GM18508 (cell line): ENCODE results near the gene CYP4B1.
"Not testable (repeated sequence)": the region's sequence is repeated elsewhere in the genome, so short reads cannot be mapped to it uniquely, and the experiment has no call there.

Experiments
- ATAC-seq: cut with Tn5 transposase; IDR thresholded peaks from one replicate; pipeline ENCODE4 v1.9.1; 2021; ENCODE audit warnings: moderate number of reproducible peaks; ENCODE audit not compliant: insufficient read depth, unreplicated experiment

Gene CYP4B1

GRCh38 chr1:46812996-46813857 is 14.4 kb downstream of the CYP4B1 start:
- ATAC-seq: no peak

DNA sequence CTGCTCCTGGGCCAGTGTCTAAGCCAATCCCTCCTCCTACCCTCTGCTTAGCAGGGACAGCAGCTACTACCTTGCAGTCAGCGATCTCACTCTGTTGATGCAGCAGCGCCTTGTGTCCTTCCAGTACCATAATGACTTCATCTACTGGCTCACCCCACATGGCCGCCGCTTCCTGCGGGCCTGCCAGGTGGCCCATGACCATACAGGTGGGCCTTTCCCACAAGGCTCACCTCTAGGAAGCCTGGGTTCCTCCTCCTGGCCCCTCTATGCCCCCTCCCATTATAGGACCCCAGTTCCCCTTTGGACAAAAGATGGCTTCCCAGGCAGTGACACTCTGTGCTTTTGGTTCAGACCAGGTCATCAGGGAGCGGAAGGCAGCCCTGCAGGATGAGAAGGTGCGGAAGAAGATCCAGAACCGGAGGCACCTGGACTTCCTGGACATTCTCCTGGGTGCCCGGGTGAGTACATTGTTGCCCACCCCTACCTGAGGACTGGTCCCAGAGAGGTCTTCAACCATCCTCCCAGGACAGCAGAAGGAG is 15.1 kb downstream of the CYP4B1 start:
- no peak for ATAC-seq

GRCh38 chr1:46815133-46815532 is 16.3 kb downstream of the CYP4B1 start:
- no peak for ATAC-seq

GRCh38 chr1:46816930-46817329 is 18.1 kb downstream of the CYP4B1 start:
- ATAC-seq: no peak

DNA sequence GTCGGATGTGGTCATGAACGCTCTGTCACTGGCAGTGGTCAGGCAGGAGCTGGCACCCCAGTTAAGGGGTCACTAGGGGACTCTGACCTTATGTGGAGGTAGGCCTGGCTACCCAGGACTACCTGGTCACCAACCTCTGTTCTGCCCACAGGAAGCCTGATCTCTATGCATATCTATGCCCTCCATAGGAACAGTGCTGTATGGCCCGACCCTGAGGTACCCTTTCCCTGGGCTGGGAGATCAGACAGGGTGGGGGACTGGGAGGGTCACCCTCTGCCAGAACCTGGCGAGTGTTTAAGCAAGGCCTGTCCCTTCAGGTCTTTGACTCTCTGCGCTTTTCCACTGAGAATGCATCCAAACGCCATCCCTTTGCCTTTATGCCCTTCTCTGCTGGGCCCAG is 19.0 kb downstream of the CYP4B1 start:
- no peak for ATAC-seq

- no peak for ATAC-seq
These were observed 19.7 kb downstream of the CYP4B1 start for GRCh38 chr1:46818591-46818990.

DNA sequence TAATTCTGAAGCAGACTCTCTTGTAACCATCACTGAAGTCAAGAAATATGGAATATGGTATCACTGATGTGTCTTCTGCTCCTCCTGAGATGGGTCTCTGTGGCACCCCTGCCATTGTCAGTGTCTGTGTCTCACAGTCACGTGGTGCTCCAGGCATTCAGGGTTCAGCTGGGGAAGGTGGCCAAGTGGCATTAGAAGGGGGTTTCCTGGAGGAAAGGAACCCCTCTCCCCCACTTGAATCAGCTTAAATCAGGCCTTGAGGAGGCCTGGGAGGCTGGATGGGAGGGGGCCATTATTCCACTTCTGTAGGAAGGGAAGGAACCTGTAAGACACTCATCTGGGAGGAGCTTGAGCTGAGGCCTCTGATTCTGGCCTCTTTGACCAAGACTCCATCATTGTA is 20.5 kb downstream of the CYP4B1 start:
- no peak for ATAC-seq

DNA sequence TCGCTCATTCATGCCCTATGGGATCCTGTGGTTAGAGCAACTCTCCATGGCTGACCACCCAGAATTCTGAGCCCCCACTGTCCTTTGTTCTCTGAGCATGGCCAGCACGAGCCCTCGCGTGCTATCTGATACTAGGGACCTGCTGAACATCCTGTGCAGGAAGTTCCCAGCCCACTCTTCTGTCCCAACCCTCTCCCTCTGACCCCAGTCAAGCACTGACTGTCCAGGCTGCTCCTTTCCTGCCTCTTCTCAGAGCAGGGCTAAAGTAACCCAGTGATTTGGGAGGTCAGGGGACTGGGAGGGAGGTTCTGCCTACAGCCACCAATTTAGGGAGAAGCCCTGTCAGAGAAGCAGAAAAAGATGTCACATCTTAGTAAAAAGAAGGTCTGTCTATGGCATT is 21.2 kb downstream of the CYP4B1 start:
- ATAC-seq: no peak

- no peak for ATAC-seq
These were observed 21.8 kb downstream of the CYP4B1 start for GRCh38 chr1:46820560-46821060.

- no peak for ATAC-seq
These were observed 23.5 kb downstream of the CYP4B1 start for GRCh38 chr1:46822248-46822826.

DNA sequence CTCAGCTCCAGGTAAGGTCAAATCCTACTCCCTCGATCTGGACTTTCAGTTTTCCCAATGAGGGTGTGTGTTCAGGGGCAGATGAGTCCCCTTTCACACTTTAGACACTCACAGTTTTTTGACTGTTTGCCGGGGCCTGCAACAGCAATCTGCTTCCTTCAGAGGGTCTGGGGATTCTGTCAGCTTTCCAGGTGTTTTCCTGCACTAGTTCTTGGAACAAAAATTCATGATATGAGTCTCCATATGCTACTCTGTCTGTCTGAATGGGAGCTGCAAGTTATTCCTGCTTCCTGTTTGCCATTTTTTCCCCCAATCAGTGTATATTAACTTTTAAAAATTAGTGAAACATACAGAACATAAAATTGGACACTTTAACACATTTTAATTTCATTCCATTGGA is 24.3 kb downstream of the CYP4B1 start:
- no peak for ATAC-seq

- not testable (repeated sequence) for ATAC-seq
These were observed 28.0 kb downstream of the CYP4B1 start for GRCh38 chr1:46826892-46827291.

DNA sequence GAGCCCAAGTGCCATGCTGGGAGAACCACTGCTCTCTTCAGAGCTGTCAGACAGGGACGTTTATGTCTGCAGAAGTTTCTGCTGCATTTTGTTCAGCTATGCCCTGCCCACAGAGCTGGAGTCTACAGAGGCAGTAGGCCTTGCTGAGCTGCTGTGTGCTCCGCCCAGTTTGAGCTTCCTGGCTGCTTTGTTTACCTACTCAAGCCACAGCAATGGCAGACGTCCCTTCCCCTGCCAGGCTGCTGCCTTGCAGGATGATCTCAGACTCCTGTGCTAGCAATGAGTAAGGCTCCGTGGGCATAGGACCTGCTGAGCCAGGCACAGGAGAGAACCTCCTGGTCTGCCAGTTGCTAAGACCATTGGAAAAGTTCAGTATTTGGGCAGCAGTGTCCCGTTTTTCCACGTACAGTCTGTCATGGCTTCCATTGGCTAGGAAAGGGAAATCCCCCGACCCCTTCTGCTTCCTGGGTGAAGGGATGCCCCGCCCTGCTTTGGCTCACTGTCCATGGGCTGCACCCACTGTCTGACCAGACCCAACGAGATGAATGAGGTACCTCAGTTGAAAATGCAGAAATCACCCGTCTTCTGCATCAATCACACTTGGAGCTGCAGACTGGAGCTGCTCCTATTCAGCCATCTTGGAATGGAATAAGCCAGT is 31.9 kb downstream of the CYP4B1 start:
- no peak for ATAC-seq

GRCh38 chr1:46835469-46835868 is 36.6 kb downstream of the CYP4B1 start:
- ATAC-seq: not testable (repeated sequence)

- ATAC-seq: not testable (repeated sequence)
These were observed 47.5 kb downstream of the CYP4B1 start for GRCh38 chr1:46846386-46846785.

- ATAC-seq: not testable (repeated sequence)
These were observed 58.8 kb downstream of the CYP4B1 start for GRCh38 chr1:46857660-46858065.

- ATAC-seq: no peak
These were observed 63.5 kb downstream of the CYP4B1 start for GRCh38 chr1:46862348-46862747.
